ENCODE results near the gene DNAJC25. TPM values are rescaled to one million over a fixed set of nuclear protein-coding genes. Genes with fewer than 3 reads are reported as not detected.
"Not testable (repeated sequence)": the region's sequence is repeated elsewhere in the genome, so short reads cannot be mapped to it uniquely, and the experiment has no call there.

DNAJC25 gene
- polyA plus RNA-seq, 1 experiment = 14.1 TPM

GRCh38 chr9:111610845-111611244 is 20.3 kb upstream of the DNAJC25 start:
- Histone ChIP-seq H3K27me3 (ENCODE audit: control insufficient read depth, insufficient read depth, low read length) (peaks cover 18% of the 10 kb centered on the region), H3K27ac (ENCODE audit: low read depth, low read length) (no peak overlapping the region), H3K9me3 (ENCODE audit: control insufficient read depth, insufficient read depth, low read length) (no peaks in the 10 kb centered on the region), H3K4me3 (ENCODE audit: low read depth, low read length) (no peak overlapping the region)
- ChIA-PET CTCF (interaction anchor here (1.5 kb wide), 1 partner anchor 10 kb away, joined by 5 read pairs; no protein-coding TSS in a partner anchor), POLR2A (interaction anchor here (0.6 kb wide), 2 partner anchors 17 to 290 kb away, joined by 3 to 4 read pairs; no protein-coding TSS in a partner anchor)
- no peak for DNase-seq (ENCODE audit: low read depth, low spot score)
- TF ChIP-seq CTCF (IDR thresholded peaks at IDR 0.05; ENCODE audit: low read depth, low read length) = no peak

- H3K27ac ChIP-seq (ENCODE audit: low read depth, low read length) = no peak overlapping the region
- TF ChIP-seq CTCF (IDR thresholded peaks at IDR 0.05; ENCODE audit: low read depth, low read length) = no peak
- DNase-seq (ENCODE audit: low read depth, low spot score) = no peak
- POLR2A ChIA-PET = no interaction called here
- no peak overlapping the region for H3K4me3 ChIP-seq (ENCODE audit: low read depth, low read length)
- no peaks in the 10 kb centered on the region; the same call in 1 of the 2 replicates for H3K9me3 ChIP-seq (ENCODE audit: control insufficient read depth, insufficient read depth, low read length)
- CTCF ChIA-PET = interaction anchor here (0.8 kb wide), 1 partner anchor 15 kb away, joined by 5 read pairs; no protein-coding TSS in a partner anchor
- peaks cover 18% of the 10 kb centered on the region for H3K27me3 ChIP-seq (ENCODE audit: control insufficient read depth, insufficient read depth, low read length)
Observed at GRCh38 chr9:111613436-111614040, 17.6 kb upstream of the DNAJC25 start.

- DNase-seq (ENCODE audit: low read depth, low spot score) = no peak
- Histone ChIP-seq H3K9me3 (ENCODE audit: control insufficient read depth, insufficient read depth, low read length) (no peaks in the 10 kb centered on the region; the same call in 1 of the 2 replicates), H3K27ac (ENCODE audit: low read depth, low read length) (no peak overlapping the region), H3K27me3 (ENCODE audit: control insufficient read depth, insufficient read depth, low read length) (peaks cover 13% of the 10 kb centered on the region), H3K4me3 (ENCODE audit: low read depth, low read length) (no peak overlapping the region)
- POLR2A ChIA-PET = interaction anchor here (0.5 to 1.4 kb wide), 4 partner anchors 15 to 129 kb away, joined by 3 to 6 read pairs (median 4); partner anchors contain the start of genes DNAJC25 and PTGR1
- no peak for TF ChIP-seq CTCF (IDR thresholded peaks at IDR 0.05; ENCODE audit: low read depth, low read length)
- CTCF ChIA-PET = no interaction called here
Observed at GRCh38 chr9:111615928-111616327, 15.2 kb upstream of the DNAJC25 start.

- POLR2A ChIA-PET; H3K27me3 ChIP-seq (ENCODE audit: control insufficient read depth, insufficient read depth, low read length); H3K4me3 ChIP-seq (ENCODE audit: low read depth, low read length); H3K9me3 ChIP-seq (ENCODE audit: control insufficient read depth, insufficient read depth, low read length); CTCF ChIA-PET; DNase-seq (ENCODE audit: low read depth, low spot score); H3K27ac ChIP-seq (ENCODE audit: low read depth, low read length): not testable (repeated sequence)
Observed at GRCh38 chr9:111617349-111617748, 13.8 kb upstream of the DNAJC25 start.

GRCh38 chr9:111621895-111622480 is 9.1 kb upstream of the DNAJC25 start:
- no peak overlapping the region for H3K27ac ChIP-seq (ENCODE audit: low read depth, low read length)
- H3K9me3 ChIP-seq (ENCODE audit: control insufficient read depth, insufficient read depth, low read length) = no peaks in the 10 kb centered on the region; the same call in 1 of the 2 replicates
- no peaks in the 10 kb centered on the region for H3K27me3 ChIP-seq (ENCODE audit: control insufficient read depth, insufficient read depth, low read length)
- no peak for DNase-seq (ENCODE audit: low read depth, low spot score)
- no peak overlapping the region for H3K4me3 ChIP-seq (ENCODE audit: low read depth, low read length)
- peak; percentile 99 for TF ChIP-seq CTCF (IDR thresholded peaks at IDR 0.05; ENCODE audit: low read depth, low read length)
- ChIA-PET POLR2A (interaction anchor here (0.7 to 1.0 kb wide), 2 partner anchors 9 to 1754 kb away, joined by 4 read pairs; partner anchors contain the start of gene DNAJC25), CTCF (interaction anchor here (0.6 to 1.7 kb wide), 16 partner anchors 9 to 893 kb away, joined by 3 to 24 read pairs (median 3); partner anchors contain the start of gene PTGR1)

All from AG04450 (cell line).